Neural cell (in vitro differentiated cells): ENCODE measurements around the gene KIF20A.
"Not testable (repeated sequence)": the region's sequence is repeated elsewhere in the genome, so short reads cannot be mapped to it uniquely, and the experiment has no call there.

Experiments
- CTCF ChIP-seq: fragments of 450-650 bp; IDR thresholded peaks from 2 replicates; pipeline ENCODE4 v1.5.1; 2014; ENCODE audit warnings: antibody characterized with exemption, mild to moderate bottlenecking, moderate library complexity; ENCODE audit not compliant: poor library complexity, severe bottlenecking
- EP300 ChIP-seq: fragments of 450-650 bp; conservative IDR thresholded peaks from 2 replicates; pipeline ENCODE4 v1.6.1; 2014; ENCODE audit warnings: antibody characterized with exemption, mild to moderate bottlenecking, moderate library complexity; ENCODE audit not compliant: poor library complexity, severe bottlenecking
- EZH2 ChIP-seq: fragments of 200-600, 300-800 bp; shearing (Covaris generic), sonication (generic); IDR thresholded peaks from 2 replicates; pipeline ENCODE4 v1.6.1; 2014; ENCODE audit warnings: antibody characterized with exemption, low read length, borderline replicate concordance, mild to moderate bottlenecking; ENCODE audit not compliant: insufficient read depth, poor library complexity, severe bottlenecking
- MXI1 ChIP-seq: fragments of 450-650 bp; conservative IDR thresholded peaks from 2 replicates; pipeline ENCODE4 v1.6.1; 2014; ENCODE audit warnings: antibody characterized with exemption, mild to moderate bottlenecking; ENCODE audit not compliant: poor library complexity, severe bottlenecking
- RAD21 ChIP-seq: fragments of 450-650 bp; conservative IDR thresholded peaks from 2 replicates; pipeline ENCODE4 v1.6.1; 2014; ENCODE audit warnings: antibody characterized with exemption, mild to moderate bottlenecking, moderate library complexity
- REST ChIP-seq: IDR thresholded peaks from 2 replicates; pipeline ENCODE4 v1.6.1; 2012; ENCODE audit warnings: borderline replicate concordance

- TF ChIP-seq CTCF, REST, EZH2, EP300, RAD21, MXI1: not testable (repeated sequence)
These were observed 35.3 kb upstream of the KIF20A start for GRCh38 chr5:138143578-138143977.
